Loucy (cell line): Measurements from ENCODE around the gene ETHE1.

Source experiments
- H2AFZ ChIP-seq: fragments of 200-600 bp; sonication (generic); 2 replicates; pipeline ENCODE4 v1.6.0; 2016; ENCODE audit warnings: antibody characterized with exemption, mild to moderate bottlenecking, low read length, moderate library complexity
- H3F3A ChIP-seq: fragments of 200-600 bp; 2 replicates; pipeline ENCODE4 v1.6.0; 2016; ENCODE audit warnings: antibody characterized with exemption, low read depth, mild to moderate bottlenecking
- H3K27me3 ChIP-seq: fragments of 200-600 bp; sonication (generic); 2 replicates; pipeline ENCODE4 v1.6.1; 2014; ENCODE audit warnings: low read length, mild to moderate bottlenecking; ENCODE audit not compliant: insufficient read depth, poor library complexity, severe bottlenecking
- H3K36me3 ChIP-seq: fragments of 200-600 bp; sonication (generic); 2 replicates; pipeline ENCODE4 v1.6.1; 2016; ENCODE audit warnings: low read length; ENCODE audit not compliant: insufficient read depth
- H3K4me1 ChIP-seq: fragments of 200-600 bp; sonication (generic); 2 replicates; pipeline ENCODE4 v1.5.1; 2014; ENCODE audit warnings: low read length, mild to moderate bottlenecking; ENCODE audit not compliant: insufficient read depth, poor library complexity, severe bottlenecking
- H3K4me2 ChIP-seq: fragments of 200-600 bp; sonication (generic); 2 replicates; pipeline ENCODE4 v1.6.0; 2014; ENCODE audit warnings: antibody characterized with exemption, low read length, low read depth, mild to moderate bottlenecking; ENCODE audit not compliant: poor library complexity, severe bottlenecking
- H3K4me3 ChIP-seq: fragments of 200-600 bp; sonication (generic); 2 replicates; pipeline ENCODE4 v1.5.1; 2014; ENCODE audit warnings: low read length, mild to moderate bottlenecking, mixed read lengths; ENCODE audit not compliant: poor library complexity, severe bottlenecking
- H3K79me2 ChIP-seq: fragments of 200-600 bp; sonication (generic); 2 replicates; pipeline ENCODE4 v1.6.1; 2014; ENCODE audit warnings: low read length; ENCODE audit not compliant: insufficient read depth
- H3K9ac ChIP-seq: fragments of 200-600 bp; sonication (generic); 2 replicates; pipeline ENCODE4 v1.6.0; 2014; ENCODE audit warnings: mild to moderate bottlenecking, low read depth, low read length, moderate library complexity; ENCODE audit not compliant: poor library complexity, severe bottlenecking
- H3K9me2 ChIP-seq: fragments of 200-600 bp; sonication (generic); replicated peaks from 2 replicates; pipeline ENCODE4 v1.6.1; 2016; ENCODE audit warnings: low read depth, low read length, mixed read lengths
- H3K9me3 ChIP-seq: fragments of 200-600 bp; sonication (generic); 2 replicates; pipeline ENCODE4 v1.6.1; 2014; ENCODE audit warnings: mild to moderate bottlenecking, antibody characterized with exemption, low read length, low read depth; ENCODE audit not compliant: insufficient read depth
- H4K20me1 ChIP-seq: fragments of 200-600 bp; sonication (generic); 2 replicates; pipeline ENCODE4 v1.6.0; 2014; ENCODE audit warnings: antibody characterized with exemption, low read length, mild to moderate bottlenecking; ENCODE audit not compliant: insufficient read depth, poor library complexity, severe bottlenecking
- CTCF ChIP-seq: fragments of 200-600 bp; sonication (generic); conservative IDR thresholded peaks from 2 replicates; pipeline ENCODE4 v1.5.1; 2014; ENCODE audit warnings: mild to moderate bottlenecking, antibody characterized with exemption, low read length
- EZH2phosphoT487 ChIP-seq: fragments of 200-600 bp; IDR thresholded peaks from 2 replicates; pipeline ENCODE4 v1.6.1; 2018; ENCODE audit warnings: antibody characterized with exemption, mild to moderate bottlenecking, moderate library complexity, borderline replicate concordance

Gene ETHE1

GRCh38 chr19:43501661-43502418 lies 25.2 kb downstream of the ETHE1 start:
- H3K4me2 ChIP-seq, result peak overlapping the region; percentile 82
- no peak overlapping the region for H2AFZ ChIP-seq
- no peaks in the 10 kb centered on the region for H3K79me2 ChIP-seq
- TF ChIP-seq EZH2phosphoT487 (no peak), CTCF (no peak)
- no peaks in the 10 kb centered on the region for H3F3A ChIP-seq
- no peaks in the 10 kb centered on the region for H3K9me2 ChIP-seq
- no peak overlapping the region for H3K9ac ChIP-seq
- no peaks in the 10 kb centered on the region for H3K36me3 ChIP-seq
- H3K9me3 ChIP-seq, result no peaks in the 10 kb centered on the region
- no peaks in the 10 kb centered on the region for H4K20me1 ChIP-seq
- H3K4me1 ChIP-seq, result peaks cover 15% of the 10 kb centered on the region
- H3K4me3 ChIP-seq, result no peak overlapping the region
- H3K27me3 ChIP-seq, result no peaks in the 10 kb centered on the region

- Histone ChIP-seq H3K4me2 (no peak overlapping the region), H3K9ac (no peak overlapping the region), H2AFZ (no peak overlapping the region), H4K20me1 (no peaks in the 10 kb centered on the region), H3K9me3 (no peaks in the 10 kb centered on the region), H3K4me3 (no peak overlapping the region), H3K27me3 (no peaks in the 10 kb centered on the region), H3K79me2 (no peaks in the 10 kb centered on the region), H3F3A (no peaks in the 10 kb centered on the region), H3K9me2 (no peaks in the 10 kb centered on the region), H3K4me1 (peaks cover 6% of the 10 kb centered on the region), H3K36me3 (no peaks in the 10 kb centered on the region)
- TF ChIP-seq CTCF, result no peak
- no peak for TF ChIP-seq EZH2phosphoT487
These were observed 28.0 kb downstream of the ETHE1 start for GRCh38 chr19:43499042-43499441.

- H3K4me2 ChIP-seq, result no peak overlapping the region
- H3K4me1 ChIP-seq, result peaks cover 6% of the 10 kb centered on the region
These were observed 28.7 kb downstream of the ETHE1 start for GRCh38 chr19:43498233-43498842.

More at GRCh38 chr19:43498233-43498842, 28.7 kb downstream of the ETHE1 start:
- Histone ChIP-seq H4K20me1 (no peaks in the 10 kb centered on the region), H3K79me2 (no peaks in the 10 kb centered on the region), H3K9me3 (no peaks in the 10 kb centered on the region), H3K9ac (no peak overlapping the region), H3K27me3 (no peaks in the 10 kb centered on the region), H2AFZ (no peak overlapping the region), H3K36me3 (no peaks in the 10 kb centered on the region), H3K4me3 (no peak overlapping the region), H3K9me2 (no peaks in the 10 kb centered on the region), H3F3A (no peaks in the 10 kb centered on the region)
- TF ChIP-seq CTCF, result no peak
- TF ChIP-seq EZH2phosphoT487, result no peak
